ENCODE measurements around the gene MMAB.

The MMAB gene

DNA sequence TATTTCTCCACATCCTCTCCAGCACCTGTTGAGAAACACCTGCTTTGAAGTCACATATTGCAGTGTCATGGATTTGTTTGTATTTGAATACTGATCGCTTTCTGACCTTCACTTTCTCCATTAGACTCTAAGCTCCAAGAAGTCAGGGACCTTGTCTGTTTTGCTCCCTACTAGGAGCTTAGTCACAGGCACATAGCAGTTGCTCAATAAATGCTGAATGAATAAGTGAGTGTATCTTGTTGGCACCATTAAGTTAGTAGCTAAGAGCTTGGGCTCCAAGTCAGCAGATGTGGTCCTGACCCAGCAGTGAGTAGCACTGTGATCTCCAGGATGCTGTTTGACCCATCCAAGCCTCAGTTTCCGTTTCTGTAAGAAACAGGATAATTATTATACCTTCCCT lies 10.4 kb upstream of the MMAB start:
- DNase-seq (ENCODE audit: low spot score) = no peak

- DNase-seq (ENCODE audit: low spot score) = no peak
Observed at GRCh38 chr12:109582636-109583035, 9.3 kb upstream of the MMAB start.

GRCh38 chr12:109581856-109582255 lies 8.6 kb upstream of the MMAB start:
- no peak for DNase-seq (ENCODE audit: low spot score)

- no peak for DNase-seq (ENCODE audit: low spot score)
Observed at GRCh38 chr12:109581334-109581691, 8.0 kb upstream of the MMAB start.

DNA sequence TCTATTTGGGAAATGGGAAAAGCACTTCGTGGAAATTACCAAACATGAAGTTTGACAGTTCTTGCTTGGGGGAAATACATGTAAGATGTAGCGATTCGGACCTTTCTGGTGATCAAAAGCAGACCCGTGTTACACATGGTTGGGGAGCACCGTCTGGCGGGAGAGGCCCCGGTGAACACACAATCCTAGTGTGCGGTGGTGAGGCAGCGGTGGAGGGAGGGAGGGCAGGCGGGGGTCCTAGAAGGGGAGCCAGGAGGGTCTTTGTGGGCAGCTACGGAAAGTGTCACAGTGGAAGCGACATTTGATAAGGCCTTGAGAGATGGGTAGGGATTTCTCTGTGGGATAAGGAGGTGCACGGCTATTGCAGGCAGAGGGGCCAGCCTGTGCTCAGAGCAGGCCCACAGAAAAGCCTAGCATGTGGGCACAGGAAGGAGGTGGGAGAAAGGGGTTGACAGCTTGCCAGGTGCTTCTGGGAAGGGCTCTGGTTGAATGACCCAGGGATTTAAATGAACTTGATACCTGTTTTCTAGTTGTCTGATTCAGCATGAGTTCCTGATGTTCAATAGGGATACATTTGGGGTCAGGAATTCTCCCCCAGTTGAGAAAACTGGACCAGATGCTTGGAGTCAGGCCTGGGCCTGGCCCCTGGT lies 7.5 kb upstream of the MMAB start:
- DNase-seq (ENCODE audit: low spot score) = no peak

DNA sequence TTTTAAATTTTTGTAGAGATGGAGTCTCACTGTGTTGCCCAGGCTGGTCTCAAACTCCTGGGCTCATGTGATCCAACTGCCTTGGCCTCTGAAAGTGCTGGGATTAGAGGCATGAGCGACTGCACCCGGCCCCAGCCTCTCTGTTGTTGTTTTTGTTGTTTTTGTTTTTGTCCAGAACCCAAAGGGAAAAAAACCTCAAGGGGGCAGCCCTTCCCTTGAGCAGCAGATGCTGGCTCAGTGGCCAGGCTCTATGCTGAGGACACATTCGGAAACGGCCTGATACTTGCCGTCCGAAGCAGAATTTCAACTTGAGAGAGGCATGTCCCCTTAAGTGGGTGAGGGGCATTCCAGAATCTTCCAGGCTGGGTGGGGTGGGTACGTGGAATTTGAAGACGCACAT lies 7.0 kb upstream of the MMAB start:
- DNase-seq (ENCODE audit: low spot score) = no peak

DNA sequence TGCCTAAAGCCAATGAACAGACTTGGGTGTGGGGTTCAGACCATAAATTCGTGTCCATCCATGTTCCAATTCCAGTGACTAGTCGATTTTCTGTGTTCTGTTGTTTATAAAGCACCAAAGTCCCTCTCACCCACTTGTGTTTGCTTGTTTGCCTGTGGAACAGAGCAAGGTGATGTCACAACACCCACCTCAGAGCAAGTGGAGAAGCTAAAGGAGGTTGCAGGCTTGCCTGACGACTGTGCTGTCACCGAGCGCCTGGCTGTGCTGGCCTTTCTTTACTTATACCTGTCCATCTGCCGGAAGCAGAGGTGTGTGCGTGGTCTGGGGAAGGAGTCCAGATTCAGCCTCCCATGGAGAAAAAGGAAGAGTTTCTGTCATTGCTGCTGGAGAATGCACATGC lies 6.3 kb upstream of the MMAB start:
- no peak for DNase-seq (ENCODE audit: low spot score)

DNA sequence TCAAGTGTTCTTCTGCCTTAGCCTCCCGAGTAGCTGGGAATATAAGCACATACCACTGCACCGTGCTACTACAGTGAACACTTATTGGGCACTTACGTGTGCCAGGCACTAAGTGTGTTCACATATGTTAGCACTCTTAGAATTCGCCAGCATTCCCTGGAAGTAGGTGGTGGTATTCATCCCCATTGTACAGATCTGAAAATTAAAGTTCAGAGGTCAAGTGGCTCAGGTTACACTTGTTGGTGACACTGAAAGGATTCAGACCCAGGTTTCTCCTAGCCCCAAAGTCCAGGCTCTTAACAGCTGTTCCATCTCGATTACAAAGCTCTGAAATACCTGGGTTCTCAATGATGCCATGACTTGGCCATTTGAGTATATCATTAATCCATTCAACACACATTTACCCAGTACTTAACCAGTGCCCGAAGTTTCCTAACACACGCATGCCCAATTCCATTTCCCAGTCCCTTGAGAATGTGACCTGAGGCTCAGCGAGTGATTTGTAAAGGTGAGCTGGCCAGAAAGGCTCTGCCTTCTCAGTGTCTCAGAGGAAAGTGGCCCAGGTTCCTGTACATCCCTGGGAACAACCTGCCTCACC lies 5.1 kb upstream of the MMAB start:
- no peak for DNase-seq (ENCODE audit: low spot score)

- no peak for DNase-seq (ENCODE audit: low spot score)
Observed at GRCh38 chr12:109577311-109577710, 4.0 kb upstream of the MMAB start.

GRCh38 chr12:109575683-109576082 lies 2.4 kb upstream of the MMAB start:
- no peak for DNase-seq (ENCODE audit: low spot score)

DNA sequence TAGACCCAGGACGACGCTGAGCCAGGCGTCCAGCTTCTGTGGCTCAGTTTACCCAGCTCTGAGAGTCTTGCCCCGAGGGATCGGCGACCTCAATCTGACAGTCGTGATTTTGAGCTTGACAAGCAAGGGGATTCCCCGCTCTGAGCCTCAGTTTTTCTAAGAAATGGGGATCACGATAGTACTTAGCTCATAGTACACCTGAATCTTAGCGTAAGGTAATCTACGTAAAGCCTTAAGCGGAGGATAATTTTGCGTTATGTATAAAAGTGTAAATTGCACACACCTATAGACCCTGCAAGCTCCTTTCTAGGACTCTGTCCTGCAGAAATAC lies 575 bp upstream of the MMAB start:
- DNase-seq (ENCODE audit: low spot score) = no peak

- DNase-seq (ENCODE audit: low spot score) = no peak
Observed at GRCh38 chr12:109572506-109572845, 828 bp downstream of the MMAB start.

DNA sequence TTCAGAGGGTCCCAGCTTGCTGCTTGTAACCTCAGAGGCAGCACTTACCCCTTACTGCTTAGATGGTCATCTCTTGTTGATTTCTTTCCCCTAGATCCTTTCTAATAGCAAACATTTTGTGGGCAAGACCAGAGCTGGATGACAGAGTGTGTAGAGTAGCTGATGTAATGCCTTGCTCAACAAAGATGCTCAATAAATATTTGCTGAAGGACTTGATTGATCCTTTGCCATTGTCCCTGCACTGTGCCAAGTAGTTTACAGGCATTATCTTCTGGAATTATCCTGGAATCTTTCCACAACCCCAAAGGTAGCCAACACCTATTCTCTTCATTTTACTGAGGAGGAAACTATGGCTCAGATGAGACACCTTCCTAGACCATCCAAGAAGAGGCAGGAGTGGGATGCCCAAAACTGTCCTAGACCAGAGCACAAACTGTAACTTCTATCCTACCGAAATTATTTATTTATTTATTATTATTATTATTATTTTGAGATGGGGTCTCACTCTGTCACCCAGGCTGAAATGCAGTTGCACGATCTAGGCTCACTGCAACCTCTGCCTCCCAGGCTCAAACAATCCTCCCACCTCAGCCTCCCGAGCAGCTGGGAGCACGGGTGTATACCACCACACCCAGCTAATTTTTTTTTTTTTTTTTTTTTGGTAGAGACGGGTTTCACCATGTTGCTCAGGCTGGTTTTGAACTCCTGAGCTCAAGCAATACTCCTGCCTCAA lies 1.4 kb downstream of the MMAB start:
- no peak for DNase-seq (ENCODE audit: low spot score)

GRCh38 chr12:109568486-109568885 lies 4.8 kb downstream of the MMAB start:
- DNase-seq (ENCODE audit: low spot score) = no peak

- no peak for DNase-seq (ENCODE audit: low spot score)
Observed at GRCh38 chr12:109567967-109568366, 5.3 kb downstream of the MMAB start.

DNA sequence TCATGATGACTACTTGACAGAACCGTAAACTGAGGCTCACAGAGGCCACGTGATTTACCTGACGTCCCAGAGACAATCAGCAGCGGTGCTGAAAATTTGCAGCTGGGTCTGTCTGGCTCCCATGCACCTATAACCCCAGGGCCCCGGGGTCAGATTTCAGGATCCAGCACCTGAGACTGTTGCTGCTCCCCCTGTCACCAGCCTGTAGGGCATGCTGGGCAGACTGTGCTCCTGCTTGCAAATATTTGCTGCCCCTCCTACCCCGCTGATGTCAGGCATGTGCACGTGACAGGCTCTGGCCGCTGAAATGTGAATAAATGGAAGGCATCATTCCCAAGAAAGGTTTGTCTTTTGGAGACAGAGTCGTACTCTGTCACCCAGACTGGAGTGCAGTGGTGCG lies 6.0 kb downstream of the MMAB start:
- no peak for DNase-seq (ENCODE audit: low spot score)

DNA sequence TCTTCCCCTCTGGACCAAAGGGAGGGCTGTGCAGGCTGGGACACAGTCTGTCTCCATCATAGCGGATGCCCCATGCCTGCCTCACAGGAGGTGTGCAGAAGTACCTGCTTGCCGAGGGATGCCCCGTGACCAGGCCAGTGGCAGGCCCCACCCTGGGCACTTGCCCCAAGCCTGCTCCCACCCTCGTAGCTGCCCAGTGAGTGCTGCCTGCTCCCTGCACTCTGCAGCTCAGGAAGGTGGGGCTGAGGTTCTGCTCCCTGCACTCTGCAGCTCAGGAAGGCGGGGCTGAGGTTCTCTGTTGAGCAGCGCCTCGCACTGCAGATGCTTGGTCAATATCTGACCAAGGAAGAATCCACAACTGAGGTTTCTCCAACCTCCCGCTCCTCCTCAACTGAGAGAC lies 6.9 kb downstream of the MMAB start:
- no peak for DNase-seq (ENCODE audit: low spot score)

GRCh38 chr12:109563291-109564284 lies 9.7 kb downstream of the MMAB start:
- DNase-seq (ENCODE audit: low spot score) = no peak

- no peak for DNase-seq (ENCODE audit: low spot score)
Observed at GRCh38 chr12:109562871-109563270, 10.4 kb downstream of the MMAB start.

- DNase-seq (ENCODE audit: low spot score) = no peak
Observed at GRCh38 chr12:109561711-109562030, 11.6 kb downstream of the MMAB start.

DNA sequence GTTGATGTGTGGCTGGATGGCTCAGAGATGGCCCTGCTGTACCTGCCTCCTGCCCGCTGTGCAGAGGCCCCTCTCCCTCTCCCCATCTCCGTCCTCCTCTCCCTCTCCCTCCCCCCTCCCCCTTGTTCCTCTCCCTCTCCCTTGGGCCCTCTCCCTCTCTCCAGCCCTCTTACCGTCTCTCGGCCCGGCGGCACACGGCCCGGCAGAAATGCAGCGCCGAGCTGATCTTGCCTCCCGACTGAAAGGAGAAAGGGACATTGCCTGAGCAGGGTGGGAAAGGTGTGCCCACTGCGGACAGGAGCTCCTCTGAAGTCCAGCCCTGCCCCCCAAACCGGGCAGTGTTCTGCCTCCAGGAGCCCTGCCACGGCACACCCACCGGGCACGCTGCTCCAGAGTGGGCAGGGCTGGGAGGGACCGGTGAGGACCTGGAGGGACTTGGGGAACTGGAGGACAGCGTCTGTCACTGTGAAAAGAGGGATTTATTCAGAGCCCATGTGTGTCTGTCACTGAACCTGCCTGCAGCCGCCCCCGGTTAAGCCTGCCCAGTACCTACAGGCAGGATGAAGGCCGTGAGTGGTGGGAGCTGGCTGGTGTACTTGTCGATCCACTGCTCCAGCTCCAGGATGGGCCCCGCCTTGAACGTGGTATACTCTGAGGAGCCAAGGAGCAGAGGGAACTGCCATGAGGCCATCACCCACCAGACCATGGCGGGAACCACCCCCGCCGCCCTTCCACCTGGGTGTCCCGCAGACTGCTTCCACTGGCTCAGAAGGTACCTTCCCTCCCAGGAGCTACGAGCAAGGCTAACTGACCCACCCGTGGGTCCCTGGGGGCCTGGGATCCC lies 12.2 kb downstream of the MMAB start:
- DNase-seq (ENCODE audit: low spot score) = no peak

DNA sequence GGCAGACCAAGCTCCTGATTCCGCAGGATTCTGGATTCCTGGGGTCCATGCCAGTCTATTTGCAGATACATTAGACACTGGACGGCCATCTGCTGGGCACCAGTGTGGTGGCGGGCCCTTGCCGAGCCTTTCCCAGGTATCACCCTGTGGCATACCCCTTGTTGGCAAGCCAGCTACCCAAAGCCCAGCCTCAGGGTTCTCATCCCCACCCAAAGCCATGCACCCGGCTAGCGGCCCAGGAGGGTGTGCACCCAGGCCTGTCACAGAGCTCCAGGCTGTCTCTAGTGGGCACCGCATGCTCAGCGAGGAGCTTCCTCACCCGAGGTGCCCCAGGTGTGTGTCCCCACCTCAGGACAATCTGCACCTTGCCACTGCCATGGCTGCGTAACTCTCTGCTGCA lies 13.7 kb downstream of the MMAB start:
- DNase-seq (ENCODE audit: low spot score) = no peak
